NK-92 treated with Interleukin-12 subunit alpha and Interleukin-12 subunit beta, amount 100 ng/mL, for 24 hours (cell line): Measurements from ENCODE around the gene RTL9.
"Not testable (repeated sequence)": the region's sequence is repeated elsewhere in the genome, so short reads cannot be mapped to it uniquely, and the experiment has no call there.

Experiments
- DNase-seq: peaks from one replicate; lab custom pipeline; 2025; lab: John Stamatoyannopoulos, UW

The RTL9 gene

DNA sequence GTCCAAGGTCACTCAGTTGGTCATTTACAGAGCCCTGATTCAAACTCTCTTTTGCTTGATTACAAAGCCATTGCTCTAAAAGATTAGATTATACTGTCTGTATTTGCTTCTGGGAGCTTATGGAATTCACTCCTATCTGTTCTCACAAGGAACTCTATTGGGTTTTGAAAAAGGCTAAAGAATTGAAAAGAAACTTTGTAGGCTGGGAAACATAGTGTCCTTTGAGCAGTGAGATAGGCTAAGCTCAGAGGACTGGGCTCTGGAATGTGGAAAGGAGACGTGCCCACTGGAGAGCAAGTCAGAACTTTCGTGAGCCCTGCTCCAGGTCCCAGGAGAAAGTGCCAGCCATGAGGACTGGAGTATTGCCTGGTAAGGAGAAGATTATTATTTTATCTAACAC, at the start of gene RTL9:
TSS of gene RTL9 (plus strand) at position 301 of the 400 bp plus-strand sequence. CDS start 91,770 bp downstream, outside the sequence.
- no peak for DNase-seq

GRCh38 chrX:110310000-110310790, 48.5 kb upstream of the RTL9 start:
- DNase-seq = no peak

DNA sequence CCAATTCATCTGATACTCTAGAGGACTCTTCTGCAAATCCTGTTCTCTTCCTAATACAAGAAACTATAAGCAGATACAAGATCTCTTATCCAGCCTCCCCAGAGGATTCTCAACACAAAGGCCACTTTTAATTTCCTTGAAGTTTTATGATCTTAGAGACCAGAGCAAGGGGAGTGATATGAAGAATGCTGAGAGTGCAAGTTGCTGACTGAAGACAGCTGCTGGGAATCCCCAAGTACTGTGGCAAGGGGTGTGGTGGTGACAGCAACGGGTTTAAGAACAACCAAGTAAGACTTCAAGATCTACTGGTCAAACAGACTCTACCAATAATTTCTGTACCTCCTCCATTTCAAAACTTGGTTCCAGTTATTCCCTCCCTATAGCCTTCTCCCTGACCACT, 47.8 kb upstream of the RTL9 start:
- no peak for DNase-seq

GRCh38 chrX:110311437-110312230, 47.0 kb upstream of the RTL9 start:
- DNase-seq = no peak

DNA sequence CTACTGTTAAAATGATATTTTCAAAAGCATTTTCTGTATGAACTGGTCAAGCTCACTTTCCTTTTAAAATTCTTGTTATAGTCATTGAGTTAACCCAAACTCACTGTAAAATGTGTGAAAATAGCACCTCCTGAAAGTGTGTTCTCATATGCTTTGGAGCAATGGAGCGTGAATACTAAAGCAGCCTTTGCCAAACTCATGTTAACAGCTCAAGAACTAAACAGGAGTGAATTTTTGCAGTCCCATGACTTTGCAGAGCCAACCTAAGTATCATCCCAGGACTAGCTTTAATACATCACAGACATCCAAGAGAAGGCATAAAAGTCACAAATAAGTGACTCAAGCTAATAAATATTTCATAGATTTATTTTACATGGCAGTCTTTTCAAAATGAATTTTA, 43.1 kb upstream of the RTL9 start:
- DNase-seq = no peak

- DNase-seq = no peak
These were observed 42.1 kb upstream of the RTL9 start for GRCh38 chrX:110316351-110317060.

GRCh38 chrX:110317061-110317819, 41.4 kb upstream of the RTL9 start:
- peak; percentile 20 for DNase-seq

DNA sequence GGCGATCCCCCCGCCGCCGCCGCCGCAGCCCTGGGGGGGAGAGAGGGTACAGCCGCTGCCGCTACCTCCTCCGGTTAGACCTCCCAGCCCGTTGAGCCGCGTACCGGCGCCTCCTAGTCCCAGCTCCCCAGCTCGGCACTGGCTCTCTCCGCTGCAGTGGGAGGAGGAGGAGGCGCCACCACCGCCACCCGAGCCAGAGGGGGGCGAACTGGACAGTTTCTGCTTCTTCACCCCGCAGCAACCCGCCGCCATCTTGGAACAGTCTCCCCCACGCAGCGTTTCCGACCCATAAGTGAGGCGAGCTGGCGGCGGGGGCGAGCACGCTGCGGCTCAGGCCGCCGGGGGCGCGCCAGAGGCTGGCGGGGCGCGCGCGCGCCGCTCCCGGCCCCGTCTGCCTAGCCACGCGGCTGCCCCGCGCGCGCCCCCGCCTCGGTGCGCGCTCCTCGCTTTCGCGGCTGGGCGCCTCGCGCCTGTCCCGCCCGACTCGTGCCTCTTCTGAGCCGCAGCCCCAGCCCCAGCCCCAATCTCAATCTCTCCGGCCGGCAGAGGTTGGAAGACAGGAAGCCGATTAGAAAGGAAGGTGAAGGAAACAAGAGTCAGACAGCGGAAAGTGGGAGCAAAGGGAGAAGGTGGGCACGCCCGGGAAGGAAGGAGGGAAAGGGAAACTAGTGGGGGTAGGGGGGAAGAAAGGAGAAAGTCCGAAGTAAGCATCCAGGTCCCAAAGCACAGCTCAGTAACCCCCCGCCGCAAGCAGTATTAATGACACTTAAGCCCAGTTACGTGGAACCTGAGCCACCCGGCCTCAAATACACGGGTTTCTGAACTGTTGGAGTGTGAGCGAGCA, 40.6 kb upstream of the RTL9 start, which contains the start of gene AMMECR1:
TSS of gene AMMECR1 (minus strand) at position 266 of the 844 bp plus-strand sequence. CDS start at position 252, 14 bp downstream.
- DNase-seq = peak; percentile 66

GRCh38 chrX:110318664-110318968, 40.0 kb upstream of the RTL9 start:
- no peak for DNase-seq

DNA sequence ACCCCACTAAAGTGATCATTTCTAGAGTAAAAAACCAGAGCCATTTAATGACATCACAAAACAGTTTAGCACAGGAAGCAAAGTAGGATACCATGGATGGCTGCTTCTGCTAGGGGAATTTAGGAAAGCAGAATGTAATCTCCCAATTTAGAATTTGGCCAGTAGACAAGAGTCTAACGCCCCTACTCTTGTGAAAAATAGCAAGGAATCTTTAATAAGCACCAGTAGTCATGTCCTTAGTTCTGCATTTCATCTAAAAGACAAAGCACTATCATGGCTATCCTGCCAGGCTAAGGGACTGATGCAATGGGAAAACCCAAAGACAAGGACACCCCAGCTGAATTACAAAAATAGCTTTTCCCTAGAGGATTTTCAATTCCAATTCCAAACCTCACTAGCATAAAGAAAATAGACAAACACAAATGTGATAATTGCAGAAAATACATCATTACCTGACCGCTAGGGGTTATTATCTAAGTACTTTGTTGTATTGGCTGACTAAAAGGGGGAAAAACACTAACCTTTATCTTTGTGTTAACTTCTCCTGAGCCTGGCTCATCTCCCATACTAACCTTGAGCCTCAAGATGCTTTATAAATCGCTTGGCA, 38.2 kb upstream of the RTL9 start:
- no peak for DNase-seq

DNA sequence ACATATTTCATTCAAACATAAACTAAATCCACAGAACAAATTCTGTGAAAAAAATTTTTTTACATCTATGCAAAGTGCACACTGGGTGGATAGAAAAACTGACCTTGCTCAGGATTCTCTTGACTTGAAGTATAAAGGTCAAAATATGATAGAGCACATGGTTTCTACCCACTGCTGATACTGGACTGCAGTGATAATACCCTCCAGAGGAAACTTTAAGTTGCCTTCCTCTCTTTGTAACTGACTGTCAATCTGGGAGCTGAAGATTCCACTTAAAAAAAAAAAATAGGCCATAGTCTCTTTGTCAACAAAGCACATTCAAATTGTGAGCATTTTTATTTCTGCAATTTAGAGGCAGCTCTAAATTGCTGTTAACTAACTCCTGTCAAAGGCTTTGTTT, 37.6 kb upstream of the RTL9 start:
- DNase-seq = no peak

DNA sequence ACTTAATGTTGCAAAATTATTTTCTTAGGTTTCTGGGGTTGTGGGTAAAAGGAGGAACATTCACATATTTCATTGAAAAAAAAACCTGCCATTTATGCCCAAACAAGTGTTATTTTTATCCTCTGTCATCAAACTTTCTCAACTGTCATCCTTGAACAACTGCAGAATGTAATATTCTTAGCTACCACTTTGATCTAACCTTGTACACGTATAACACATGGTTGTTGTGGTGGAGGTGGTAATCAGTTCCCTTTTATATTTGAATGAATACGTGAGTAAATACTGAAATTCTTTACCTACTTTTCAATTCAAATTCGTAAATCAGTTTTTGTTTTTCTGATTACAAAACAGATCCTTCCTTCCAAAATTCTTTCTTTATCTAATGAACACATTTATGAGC, 37.0 kb upstream of the RTL9 start:
- no peak for DNase-seq

- no peak for DNase-seq
These were observed 36.0 kb upstream of the RTL9 start for GRCh38 chrX:110322603-110323002.

DNA sequence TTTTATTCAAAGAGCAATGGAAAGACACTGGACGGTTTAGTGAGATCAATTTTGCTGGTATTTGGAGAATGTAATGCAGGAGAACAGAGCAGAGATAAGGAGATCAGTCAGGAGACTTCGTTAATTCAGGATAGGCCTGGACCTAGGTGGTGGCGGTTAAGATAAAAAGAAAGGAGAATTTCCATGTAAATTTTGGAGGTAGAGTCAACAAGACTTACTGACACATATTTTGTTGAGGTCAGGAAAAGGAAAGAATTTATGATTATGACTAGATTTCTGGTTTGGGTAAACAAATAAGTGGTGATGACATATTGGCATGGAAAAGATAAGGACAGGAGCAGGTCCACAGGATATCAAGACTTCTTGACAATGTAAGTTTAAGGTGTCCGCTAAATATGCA, 31.9 kb upstream of the RTL9 start:
- DNase-seq = no peak

GRCh38 chrX:110327336-110327735, 31.3 kb upstream of the RTL9 start:
- no peak for DNase-seq

- DNase-seq = not testable (repeated sequence)
These were observed 30.0 kb upstream of the RTL9 start for GRCh38 chrX:110328613-110329012.

DNA sequence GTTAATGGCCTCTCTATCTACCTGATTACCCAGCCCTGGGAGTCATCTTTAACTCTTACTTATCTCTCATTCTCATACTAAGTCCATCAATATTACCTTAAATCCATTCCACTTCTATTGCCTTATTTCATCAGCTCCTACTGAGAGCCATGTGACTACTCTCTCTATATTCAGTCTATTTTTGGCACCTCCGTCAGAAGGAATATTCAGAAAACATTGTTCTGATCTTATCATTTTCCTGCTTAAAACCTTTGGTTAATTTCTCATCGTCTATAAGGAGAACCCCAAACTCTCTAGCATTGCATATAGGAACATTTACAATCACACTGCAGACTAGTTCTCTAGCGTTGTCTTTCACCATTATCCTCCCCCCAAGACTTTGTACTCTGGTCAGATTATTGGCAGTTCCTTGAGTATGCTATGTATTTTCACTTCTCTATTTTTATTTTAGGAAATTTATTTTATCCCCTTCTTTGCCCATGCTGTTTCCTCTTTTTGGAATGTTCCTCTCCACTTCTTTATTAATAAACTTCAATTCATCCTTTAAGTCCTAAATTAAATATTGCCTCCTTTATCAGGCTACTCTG, 27.1 kb upstream of the RTL9 start:
- DNase-seq = no peak

GRCh38 chrX:110333458-110333857, 25.2 kb upstream of the RTL9 start:
- not testable (repeated sequence) for DNase-seq

DNA sequence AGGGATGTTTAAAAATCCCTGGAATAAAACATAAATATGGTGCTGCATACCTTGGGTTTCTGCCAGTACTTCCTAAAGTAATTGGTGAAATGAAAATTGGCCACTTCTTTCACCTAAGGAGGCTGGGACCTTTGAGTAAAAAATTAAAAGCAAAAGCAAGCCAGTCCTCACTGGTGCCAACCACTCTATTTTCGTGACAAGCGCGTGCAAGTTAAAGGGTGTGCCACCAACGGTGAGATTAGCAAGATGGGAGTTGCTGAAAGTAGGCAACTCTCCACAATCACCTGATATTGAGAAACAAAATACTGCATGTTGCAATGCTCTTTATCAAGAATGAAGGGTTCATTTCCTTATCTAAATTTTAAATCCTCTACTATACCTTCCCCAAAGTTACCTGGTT, 19.7 kb upstream of the RTL9 start:
- DNase-seq = no peak
